CD4-positive, alpha-beta T cell treated with Interleukin-15 for 1 hour (primary cell): ENCODE measurements around the gene MED12L.

Experiments used
- DNase-seq: peaks from one replicate; pipeline ENCODE4 v3.0.0-alpha.2; 2020

MED12L gene

DNA sequence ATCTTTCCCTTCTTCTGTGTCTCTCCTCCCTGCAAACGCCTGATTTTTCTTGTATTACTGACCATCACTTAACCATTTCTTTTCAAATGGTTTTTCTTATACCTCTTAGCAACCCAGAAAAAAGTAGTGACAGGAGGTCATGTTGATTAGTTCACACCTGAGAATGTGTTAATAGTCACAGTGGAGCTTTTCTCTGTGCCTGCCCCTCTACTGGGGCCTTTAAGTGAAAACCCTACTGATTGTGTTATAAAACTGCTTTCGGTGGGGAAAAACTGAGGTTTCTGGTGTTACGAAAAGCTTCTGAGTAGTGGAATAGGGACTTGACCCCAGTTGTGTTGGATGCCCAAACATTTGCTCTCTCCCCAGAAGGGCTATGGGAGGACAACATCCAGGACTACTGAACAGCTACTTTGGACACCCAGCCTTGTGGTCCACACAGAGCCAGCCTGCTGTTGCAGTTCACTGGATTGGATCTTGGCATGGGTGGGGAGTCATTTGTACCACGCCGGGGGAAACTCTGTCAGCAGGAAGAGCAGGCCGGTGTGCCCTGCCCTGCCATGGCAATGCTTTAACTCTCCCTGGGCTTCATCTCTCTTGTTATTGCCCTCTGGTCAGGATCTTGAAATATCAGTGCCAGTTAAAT lies 220.8 kb downstream of the MED12L start:
- no peak for DNase-seq

DNA sequence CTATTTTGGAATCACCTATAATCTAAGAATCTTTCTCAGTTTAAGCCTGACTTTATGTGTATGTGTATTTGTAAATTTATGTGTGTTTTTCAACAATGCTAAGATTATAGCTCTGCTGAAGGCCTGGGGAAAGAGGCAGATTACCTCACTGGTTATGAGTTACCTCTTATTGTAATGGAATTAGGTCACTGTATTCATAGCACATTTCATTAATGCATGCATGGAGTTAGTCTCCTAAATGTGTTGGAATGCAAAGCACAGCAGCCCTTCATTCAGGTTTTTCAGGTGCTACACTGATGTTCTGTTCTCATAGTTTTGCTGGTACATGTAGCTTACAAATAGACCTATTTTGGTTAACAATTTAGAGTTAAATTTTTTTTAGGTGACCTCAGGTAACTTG lies 221.7 kb downstream of the MED12L start:
- no peak for DNase-seq

DNA sequence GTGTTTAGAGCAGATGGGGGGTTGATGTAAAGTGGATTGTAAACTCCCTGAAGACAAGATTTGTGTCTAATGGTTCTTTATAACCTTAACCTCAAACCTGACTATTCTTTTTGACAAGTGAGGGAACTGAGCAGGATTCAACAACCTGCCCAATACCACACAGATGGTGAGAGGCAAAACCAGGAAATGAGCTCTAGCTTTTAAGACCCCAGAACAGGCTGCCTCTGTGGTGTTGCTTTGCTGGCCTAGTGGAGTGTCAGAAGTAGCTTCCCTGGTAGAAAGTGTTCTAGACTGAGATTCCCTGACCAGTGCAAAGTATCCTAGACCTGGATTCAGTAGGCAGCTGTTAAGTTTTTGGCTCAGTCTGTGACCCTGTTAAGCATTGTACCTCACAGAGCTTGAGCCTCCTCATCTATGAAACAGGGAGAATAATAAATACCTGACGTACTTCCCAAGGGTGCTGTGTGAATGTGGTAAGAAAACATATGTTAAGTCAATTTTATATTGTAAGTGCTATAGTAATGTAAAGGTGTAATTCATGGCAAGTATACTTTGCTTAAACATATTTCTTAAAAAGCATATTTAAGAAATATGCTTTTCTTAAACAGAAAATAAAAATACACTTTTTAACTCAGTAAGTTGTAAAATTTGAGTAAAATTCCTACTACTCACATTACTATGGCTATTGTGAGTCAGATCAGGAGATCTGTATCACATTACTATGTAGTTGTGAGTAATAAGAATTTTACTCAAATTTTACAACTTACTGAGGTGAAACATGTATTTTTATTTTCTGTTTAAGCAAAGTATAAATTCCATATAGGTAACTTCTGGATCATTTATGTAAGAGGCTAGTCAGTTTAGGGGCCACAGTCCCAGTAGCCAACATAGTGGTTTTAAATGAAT lies 222.4 kb downstream of the MED12L start:
- no peak for DNase-seq

DNA sequence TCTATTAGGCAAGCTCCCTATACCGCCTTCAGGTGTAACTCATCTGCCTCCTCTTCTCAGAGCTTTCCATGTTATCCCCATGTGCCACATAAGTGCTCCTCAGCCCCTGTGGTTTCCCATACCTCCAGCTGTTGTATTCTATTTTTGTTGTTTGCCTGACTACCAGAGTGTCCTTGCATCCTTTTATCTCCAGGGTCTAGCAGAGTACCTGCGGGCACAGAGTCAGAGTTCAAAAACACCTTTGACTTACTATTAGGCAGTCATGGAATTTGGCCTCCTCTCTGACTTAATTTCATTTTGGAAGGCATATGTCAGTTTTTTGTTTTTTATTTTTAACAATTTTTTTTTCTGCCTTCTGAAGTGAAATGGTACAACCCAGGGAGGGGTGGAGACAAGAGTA lies 224.1 kb downstream of the MED12L start:
- DNase-seq: no peak

DNA sequence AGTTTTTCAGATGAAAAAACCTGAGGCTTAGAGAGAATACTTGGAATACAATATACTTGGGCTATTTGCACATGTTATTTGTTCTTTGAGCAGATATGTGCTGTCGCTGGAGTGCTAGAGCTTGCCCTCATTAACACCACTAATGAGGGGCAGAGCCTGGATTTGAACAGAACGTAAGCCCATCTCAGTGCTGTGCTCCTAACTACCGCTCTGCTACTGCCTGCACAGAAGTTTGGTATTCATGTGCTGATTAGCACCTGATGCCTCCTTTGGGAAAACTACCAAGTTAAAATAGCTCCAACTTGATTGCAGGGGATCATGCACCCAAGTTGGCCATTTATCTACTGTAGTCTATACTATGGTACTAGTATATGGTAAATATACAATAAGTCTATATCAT lies 227.5 kb downstream of the MED12L start:
- no peak for DNase-seq

DNA sequence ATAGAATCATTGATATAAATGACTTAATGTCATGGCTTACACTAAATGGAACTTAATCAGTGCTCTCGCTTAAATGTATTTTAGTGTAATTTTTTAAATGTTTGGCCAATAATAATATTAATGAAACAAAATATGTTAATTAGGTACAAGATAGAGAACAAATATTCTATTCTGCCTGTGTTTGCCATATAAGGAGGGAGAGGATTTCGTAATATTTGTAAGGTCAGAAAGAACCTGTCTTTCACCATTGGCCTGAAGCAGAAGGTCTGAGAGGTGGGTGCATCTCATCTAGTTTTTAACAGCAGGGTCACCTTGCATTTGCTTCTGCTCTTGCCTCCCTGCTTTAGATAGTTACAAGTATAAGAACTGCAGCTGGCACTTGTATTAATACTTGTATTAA lies 228.7 kb downstream of the MED12L start:
- no peak for DNase-seq

DNA sequence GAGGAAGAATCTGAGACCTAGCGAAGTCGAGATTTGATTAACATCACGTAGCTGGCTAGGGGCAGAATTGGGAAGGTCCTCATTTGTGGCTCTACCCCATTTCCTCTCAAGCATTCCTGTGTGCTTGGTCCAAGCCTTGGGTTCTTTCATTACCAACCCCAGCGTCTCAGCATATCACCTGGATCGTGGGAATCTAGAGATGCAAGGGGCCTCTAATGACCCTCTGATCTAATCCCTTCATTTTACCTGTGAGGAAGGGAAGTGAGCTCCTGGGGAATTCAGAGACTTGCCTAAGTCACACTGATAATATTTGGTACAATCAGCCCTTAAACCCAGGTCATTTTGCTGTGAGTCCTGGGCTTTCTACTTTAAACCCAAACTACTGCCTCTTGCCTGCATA lies 229.1 kb downstream of the MED12L start:
- no peak for DNase-seq

DNA sequence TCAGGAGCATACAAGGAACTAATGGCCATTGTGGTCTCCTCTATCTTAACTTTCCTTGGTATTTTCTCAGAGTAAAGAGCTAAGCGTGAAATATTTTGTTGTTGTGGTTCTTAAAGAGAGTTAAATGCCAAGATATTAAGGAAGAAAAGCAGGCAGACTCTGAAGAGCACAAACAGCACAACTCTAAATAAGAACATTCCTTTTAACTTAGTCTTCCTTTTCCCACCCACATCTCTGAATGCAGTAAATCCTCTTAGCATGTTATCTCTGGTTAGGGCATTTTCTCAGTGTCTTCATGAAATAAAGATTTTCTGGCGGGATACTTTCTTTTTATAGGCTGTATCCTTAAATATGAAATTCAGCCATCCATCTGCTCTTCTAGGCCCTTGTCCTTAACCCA lies 229.7 kb downstream of the MED12L start:
- no peak for DNase-seq

DNA sequence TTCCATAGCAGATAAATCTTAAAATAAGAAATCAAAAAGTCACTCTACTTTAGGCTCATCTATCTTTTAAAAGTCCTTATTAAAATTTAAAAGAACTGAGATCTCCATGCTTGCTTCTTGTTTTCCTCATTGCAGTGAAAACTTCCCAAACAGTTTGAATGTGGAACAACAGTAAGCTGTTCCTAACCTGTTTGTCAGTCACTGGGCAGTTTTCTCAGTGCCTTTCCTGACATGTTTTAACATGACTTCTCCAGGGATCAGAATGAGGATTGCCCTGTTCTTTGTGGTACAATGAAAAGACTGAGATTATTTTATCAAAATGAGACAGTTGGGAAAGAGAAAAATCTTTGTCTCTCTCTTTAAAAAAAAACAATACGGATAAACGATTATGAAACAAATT lies 230.4 kb downstream of the MED12L start:
- no peak for DNase-seq

DNA sequence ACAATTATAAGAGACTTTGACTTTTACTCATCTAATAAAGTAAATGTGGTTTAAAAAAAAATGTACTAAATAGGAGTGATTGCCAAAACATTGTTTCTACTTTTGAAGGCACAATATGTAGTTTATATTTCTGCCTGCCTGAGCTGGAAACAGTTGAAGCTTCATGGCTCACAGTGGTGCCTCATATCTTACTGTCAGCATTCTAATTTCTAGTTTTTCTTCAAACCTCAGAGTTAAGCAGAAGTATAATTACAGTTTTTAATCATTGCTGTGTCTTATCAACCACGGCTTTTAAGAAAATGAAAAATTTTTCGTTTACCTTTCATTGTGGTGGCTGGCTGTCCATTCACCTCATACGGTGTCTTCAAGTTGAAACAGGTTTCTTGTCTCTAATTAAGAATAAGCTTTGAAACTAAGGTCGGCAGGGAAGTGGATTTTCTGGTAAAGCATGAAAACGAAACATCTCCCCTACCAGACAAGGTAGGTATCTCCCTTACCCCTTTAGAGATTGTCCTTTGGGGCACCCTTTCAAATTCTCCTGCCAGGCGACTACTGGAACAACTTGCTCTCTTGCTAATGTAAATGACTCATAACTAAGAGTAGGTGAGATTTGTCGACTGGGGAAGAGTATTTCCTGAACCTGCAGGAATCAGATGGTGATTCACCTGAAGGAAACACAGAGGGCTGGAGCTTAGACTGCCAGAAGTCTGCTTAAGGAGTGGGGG lies 231.0 kb downstream of the MED12L start, which contains the start of gene GPR87:
TSS of gene GPR87 (minus strand) at position 554 of the 725 bp plus-strand sequence. CDS start 16,720 bp downstream, outside the sequence.
- no peak for DNase-seq

DNA sequence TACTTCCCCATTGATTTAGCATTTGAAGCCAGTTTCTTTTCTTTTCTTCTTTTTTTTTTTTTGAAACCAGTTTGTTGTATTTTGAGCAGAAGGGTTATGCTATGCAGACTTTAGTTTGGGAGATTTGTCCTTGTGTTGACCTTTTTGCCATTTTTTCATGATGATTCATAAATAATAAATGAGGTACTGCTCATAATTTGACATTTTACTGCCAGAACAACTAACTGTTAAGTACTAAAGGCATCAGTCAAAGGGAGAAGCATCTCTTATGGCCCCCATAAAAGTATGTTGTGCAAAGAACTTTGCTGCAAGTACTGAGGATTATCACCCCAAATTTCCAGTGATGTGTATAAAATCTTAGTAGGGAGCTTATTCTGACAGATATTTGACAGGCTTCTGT lies 232.8 kb downstream of the MED12L start:
- DNase-seq: no peak

DNA sequence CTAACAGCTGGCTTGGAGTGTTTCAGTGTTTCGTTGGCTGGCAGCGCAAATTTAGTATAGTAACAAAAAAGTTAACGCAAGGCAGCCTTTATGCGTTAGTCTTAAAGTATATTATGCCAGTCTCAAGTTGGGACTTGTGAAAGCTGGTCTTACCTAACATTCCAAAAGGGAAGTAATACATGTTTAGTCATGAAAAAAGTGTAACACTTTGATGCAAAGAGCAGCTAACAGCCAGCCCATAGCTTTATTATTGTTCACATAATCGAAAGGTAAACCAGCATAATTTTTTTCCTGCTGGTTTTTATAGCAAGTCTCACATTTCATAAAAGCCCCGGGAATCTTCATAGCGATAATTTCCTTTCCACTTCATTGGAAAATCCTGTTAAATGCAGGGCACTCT lies 233.5 kb downstream of the MED12L start:
- DNase-seq: no peak

DNA sequence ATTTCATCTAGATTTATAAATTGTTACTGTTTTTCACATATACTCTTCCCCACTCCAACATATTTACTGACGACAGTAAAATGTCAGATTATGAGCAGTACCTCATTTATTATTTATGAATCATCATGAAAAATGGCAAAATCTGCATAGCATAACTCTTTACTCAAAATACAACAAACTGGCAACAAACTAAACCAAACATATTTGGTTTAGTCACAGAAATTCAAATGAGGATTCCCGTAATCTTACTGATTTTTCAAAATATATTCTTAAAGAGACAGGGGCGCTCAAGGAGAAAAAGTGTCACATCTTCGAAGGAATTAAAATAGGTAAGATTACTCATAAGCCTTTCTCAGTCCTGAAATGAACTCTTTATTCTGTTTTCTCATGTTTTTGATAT lies 234.2 kb downstream of the MED12L start:
- no peak for DNase-seq

DNA sequence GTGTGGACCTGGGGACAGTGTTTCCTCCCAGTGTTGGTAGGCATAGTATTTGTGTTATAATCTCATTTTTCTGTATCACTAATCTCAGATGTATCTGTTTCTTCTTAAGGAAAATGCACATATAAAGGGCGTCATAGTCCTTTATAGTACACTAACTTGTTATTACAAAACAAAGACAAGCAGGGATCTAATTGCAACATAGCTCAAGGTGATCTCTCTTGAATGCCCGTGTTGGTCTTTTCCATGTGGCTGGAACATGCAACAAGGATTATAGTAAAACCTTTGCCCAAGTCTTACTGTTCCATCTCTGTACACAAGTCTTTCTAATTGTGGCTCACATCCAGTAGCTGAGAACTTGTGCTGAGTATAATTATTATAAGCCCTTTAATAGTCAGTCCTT lies 234.7 kb downstream of the MED12L start:
- no peak for DNase-seq

DNA sequence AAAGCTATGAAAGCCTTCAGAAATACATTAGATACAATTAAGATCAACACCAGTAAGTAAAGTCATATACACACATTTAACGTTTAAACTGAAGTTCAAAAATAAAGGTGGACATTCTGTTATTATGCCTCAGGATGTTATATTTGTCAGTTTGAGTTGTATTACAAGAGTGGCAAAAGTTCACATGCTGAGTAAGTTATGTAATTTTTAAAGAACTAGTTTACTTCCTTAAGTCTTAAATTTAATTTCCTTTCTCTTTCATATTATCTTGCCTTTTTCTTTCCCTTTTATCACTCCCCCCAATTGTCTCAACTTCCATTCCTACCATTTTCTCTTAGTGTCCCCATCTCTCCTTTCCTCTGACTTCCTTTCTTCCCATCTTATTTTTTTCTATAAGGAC lies 236.1 kb downstream of the MED12L start:
- DNase-seq: no peak

DNA sequence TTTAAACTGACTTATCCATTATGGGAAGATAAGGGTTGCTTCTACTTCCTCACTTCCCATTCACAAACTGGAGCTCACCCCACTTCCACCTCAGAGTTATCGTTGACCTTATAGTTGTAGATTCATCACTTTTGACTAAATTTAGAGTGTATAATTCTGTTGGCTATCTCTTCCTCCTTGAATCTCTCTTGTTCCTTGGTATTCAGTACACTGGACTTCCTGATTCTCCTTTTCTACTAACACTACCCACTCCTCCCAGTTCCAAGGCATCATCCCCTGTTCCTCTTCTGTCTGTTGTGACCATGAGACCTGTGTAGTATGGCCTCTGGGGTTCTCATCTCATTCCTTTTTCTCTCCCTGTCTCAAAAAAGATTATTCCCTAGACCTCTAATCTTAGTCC lies 237.0 kb downstream of the MED12L start:
- DNase-seq: no peak

DNA sequence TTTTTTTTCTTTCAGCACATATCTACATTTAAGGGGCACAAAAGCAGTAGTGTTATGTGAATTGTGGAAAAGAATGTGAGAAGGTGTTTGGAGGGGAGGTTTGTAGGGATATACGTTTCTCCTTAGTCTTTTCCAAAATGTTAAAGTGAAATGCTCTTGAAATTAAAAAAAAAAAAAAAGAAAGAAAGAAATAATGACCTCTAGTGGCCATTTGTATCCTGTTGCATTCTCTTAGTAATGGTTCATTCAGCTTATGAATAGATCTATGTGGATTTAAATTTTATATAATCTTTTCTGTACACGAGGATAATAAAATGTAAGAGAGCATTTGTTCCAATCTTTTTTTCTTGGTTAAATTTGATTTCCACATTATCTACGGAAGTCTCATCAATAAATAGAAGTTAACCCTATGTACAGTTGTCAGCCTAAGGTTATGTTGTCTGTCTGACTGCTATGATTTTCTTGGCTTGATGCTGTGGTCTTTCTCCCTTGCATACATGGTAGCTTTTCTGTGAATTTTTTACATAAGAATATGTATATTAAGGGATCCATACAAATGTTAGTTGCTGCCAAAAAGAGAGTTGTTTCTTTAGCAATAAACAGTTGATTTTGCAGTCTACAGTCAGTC lies 242.2 kb downstream of the MED12L start:
- DNase-seq: no peak

DNA sequence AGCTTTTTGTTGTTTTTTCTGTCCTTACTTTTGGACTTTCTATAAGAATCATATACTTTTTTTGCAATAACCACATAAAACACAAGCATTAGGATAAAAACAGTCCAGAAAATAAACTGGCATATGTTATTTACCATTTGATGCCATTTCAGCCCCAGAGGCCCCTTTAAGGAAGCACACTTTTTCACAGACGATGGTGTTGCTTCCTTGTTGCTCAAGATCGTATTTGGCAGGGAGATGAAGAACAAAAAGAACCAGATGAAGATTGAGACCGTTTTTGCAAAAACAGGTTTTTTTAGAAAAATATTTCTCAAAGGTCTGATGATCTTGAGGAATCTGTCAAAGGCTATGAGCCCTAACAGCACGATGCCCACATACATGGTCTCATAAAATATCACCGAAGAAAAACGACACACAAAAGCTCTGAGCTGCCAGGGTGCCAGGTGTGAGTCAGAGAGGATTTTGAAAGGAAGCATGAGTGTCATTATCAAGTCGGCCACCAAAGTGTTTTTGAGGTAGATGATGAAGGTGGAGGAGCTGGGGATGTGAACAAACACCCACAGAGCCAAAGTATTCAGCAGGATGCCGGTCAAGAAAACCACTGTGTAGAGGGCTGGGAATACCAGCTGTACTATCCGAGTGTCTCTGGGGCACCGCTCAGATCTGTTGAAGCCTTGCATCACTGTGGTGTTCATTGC lies 243.0 kb downstream of the MED12L start:
- peak; percentile 17 for DNase-seq

DNA sequence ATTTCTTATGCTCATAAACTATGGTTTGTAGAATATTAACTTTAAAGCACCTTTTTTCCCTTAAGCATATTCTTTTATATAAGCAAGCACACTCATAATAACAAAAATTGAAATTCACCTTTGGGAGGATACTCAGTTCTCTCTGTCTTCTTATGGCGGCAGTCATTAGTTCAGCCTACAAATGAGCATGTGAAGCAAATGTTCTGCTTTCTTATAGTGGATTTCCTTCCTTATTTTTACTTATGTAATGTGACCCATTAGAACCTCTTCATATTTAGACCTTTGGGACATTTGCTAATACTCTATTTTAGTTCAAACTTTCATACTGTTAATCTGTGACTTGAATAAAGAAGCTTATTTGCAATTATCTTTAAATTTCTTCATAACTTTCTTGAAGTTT lies 243.9 kb downstream of the MED12L start, which contains the start of gene P2RY13:
TSS of gene P2RY13 (minus strand) at position 187 of the 400 bp plus-strand sequence. CDS start at position 166, 21 bp downstream.
- no peak for DNase-seq

DNA sequence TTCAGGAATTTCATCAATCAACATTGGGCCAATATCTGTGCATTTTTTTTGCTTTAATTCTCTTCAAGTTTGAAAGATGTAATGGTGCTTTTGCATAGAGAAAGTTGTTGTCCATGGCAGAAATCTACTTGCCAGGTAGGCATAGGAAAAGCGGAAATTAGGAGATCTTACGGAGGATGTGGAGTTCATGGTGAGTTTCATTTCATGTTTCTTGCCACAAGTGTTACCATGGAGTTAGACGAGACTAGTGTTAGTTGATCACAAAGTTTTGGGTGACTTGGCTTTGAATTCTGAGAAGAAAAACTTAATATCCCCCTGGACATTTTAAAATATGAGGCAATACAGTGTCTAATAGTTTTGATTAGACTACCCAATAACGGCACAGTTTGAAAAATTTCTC lies 244.9 kb downstream of the MED12L start:
- DNase-seq: no peak

DNA sequence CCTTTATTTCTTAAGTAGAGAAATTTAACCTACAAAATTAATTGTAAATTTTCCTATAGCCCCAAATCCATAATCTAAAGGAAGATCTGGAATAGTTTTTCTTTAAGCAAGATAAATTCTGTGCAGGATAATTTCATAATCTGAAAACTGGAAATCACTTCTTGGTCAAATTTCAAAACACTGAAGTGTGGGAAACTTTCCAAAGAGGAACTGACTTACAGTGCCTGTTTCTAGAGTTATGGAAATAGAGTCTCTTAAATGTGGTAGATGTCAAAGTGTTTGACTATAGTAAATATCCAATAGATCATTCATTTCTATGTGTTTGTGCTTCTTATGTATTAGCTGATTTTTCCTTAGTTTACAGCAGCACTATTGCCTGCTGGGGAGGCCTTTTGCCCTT lies 245.4 kb downstream of the MED12L start:
- no peak for DNase-seq

DNA sequence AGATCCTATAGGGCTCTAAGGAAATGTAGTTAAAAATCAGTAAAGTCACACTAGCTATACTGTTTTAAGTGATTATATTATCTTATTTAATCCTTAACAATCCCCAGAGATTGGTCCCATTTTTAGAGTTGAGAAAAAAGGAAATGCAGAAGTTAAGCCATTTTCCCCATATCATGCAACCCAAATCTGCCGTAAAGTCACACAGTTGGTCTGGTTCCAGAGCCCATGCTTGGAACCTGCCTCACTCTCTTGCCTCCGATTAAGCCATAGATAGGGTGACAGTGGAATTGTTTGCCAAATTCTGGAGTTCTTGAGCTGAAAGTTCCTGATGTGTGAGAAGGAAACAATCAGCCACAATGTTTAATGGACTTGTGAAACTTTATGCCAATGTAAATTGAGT lies 246.2 kb downstream of the MED12L start:
- no peak for DNase-seq

DNA sequence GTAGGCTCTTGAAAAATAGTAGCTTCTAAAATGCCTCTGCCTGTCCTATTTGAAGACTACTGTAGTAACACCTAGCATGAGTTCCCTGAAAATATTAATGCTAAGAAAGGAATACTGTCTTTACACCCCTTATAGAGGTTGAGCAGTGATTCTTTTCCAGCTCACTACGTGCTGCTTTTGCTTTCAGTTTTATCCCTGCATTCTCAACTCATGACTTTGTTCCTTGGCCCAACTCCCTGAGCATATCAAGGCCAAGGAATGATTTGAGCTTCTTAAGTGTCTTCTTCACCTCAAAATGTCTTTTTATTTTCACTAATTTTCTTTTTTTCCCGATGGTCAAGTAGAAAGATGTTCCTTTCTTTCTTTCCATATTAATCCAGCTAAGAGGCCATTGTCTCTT lies 260.4 kb downstream of the MED12L start:
- no peak for DNase-seq
